Measurements from ENCODE around the gene NDFIP1.

DNA sequence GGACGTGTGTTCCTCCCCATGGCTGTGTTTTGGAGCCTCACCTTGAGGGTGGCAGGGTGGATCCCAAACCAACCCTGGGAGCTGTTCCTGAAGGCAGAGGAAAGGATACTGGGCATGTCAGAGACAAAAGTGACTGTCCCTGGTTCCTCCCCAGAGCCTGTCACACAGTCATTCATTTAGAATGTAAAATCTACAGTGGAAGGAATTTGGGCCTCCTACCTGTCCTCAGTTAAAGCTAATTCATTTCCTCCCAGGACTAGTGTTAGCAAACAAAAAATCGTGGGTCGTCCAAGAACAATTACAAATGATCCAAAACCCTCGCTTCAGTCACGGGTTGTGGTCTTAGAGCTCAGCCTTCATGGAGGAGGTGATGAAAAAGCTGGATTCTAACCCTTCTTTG, 83.2 kb downstream of the NDFIP1 start:
- TF ChIP-seq CTCF (IDR thresholded peaks at IDR 0.05) (no peak), POLR2A (IDR thresholded peaks at IDR 0.05) (no peak), POLR2AphosphoS5 (IDR thresholded peaks at IDR 0.05) (no peak), EP300 (IDR thresholded peaks at IDR 0.05) (no peak)
